ENCODE results near the gene LHFPL4. TPM values are rescaled to one million over a fixed set of nuclear protein-coding genes. Genes with fewer than 3 reads are reported as not detected.

The LHFPL4 gene
- total RNA-seq, result not detected in 2 replicates

DNA sequence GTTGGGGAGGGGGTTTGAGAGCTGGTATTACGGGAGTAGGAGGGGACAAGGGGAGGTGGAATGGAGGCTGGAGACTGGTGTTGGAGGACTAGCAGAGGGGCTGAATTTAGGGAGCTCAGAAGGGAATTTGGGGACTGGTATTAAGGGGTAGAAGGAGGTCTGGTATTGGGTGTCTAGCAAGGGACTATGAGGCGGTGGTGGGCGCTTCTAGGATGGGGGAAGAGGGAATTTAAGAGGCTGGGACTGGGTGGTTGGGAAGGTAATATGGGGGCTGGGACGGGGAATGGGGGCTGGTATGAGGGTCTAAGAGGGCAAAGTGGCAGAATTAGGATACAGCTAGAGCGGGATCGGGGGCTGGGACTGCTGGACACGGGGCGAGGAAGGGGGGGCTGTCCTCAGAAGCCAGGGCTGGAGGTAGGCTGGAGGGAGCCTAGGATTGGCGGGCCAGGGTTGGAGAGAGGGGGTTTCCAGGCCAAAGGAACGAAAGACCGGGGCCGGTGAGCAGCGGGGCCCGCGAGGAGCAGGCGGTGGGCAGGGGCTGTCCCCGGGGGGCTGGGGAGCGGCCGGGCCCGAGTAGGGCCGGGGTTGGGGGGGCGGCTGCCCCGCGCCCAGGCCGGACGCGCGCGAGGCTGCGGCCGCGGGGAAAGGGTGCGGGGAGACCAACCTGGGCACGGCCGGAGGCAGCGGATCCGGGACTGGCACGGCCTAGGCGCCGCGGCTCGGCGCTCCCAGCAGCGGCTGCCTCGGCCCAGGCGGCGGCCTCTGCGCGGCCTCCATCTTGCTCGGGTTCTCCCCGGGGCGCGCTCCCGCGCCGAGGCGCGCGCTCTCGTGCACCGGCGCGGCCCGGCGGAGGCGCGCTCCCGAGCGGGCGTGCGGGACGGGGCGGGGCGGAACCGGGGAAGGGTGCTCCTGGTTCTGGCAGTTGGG, at the start of gene LHFPL4:
Gene LHFPL4, minus strand, starts transcription at position 802 of the 927 bp plus-strand sequence. CDS start 1,143 bp downstream, outside the sequence.

Other genes starting within 250 kb of the LHFPL4 start
- gene THUMPD3, start 190.8 kb downstream of the LHFPL4 start, total RNA-seq, result 60.6 and 69.9 TPM in 2 replicates
- 54.4 and 61.9 TPM in 2 replicates for gene SETD5, start 156.2 kb downstream of the LHFPL4 start, total RNA-seq
- 40.6 and 49.8 TPM in 2 replicates for gene MTMR14, start 95.7 kb upstream of the LHFPL4 start, total RNA-seq
- gene CPNE9, start 150.0 kb upstream of the LHFPL4 start, total RNA-seq, result not detected in 2 replicates
- 17.4 and 19.8 TPM in 2 replicates for gene BRPF1, start 177.9 kb upstream of the LHFPL4 start, total RNA-seq
- 15.9 and 19.8 TPM in 2 replicates for gene OGG1, start 196.1 kb upstream of the LHFPL4 start, total RNA-seq
- 66.6 and 86.2 TPM in 2 replicates for gene CAMK1, start 216.1 kb upstream of the LHFPL4 start, total RNA-seq
- 71.8 and 81.4 TPM in 2 replicates for gene TADA3, start 238.7 kb upstream of the LHFPL4 start, total RNA-seq
- gene ARPC4, start 239.3 kb upstream of the LHFPL4 start, total RNA-seq, result 196 and 267 TPM in 2 replicates

All from uterine smooth muscle cell (primary cell).